ENCODE measurements around the gene NKAP. TPM values are rescaled to one million over a fixed set of nuclear protein-coding genes. Genes with fewer than 3 reads are reported as not detected.

Gene NKAP
- total RNA-seq, 2 experiments from 2014 or later, result 10.0 to 12.2 TPM

DNA sequence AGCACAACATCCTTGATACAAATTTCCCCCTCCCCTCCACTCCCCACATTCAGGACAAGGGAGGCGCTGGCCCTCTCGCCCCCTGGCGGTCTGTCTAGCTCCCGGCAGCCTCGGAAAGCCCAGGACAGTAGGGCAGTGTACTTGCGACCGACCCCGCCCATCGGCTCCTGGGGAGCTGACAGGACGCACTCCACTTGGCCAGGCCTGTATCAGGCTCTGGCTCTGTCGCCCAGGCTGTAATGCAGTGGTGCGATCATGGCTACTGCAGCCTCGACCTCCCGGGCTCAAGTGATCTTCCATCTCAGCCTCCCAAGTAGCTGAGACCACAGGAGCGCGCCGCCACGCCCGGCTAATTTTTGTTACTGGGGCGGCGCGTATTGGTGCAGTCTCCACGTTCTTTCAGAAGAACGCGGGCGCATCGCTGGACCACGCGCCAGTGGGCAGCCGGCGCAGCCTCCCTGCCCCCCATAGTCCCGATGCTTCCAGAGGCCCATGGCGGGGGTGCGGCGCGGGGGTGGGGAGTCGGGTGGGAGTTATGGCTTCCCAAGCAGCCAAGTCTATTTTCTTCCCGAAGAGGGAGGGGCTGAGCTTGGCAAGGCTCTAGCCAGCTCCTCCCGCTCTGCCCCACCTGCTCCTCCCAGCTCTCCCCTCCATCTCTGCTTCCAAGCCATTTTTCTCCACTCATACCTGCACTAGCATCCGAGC is 55.7 kb downstream of the NKAP start:
- no peaks in the 10 kb centered on the region for H3K36me3 Mint-ChIP-seq (ENCODE audit: low read depth)
- no peak overlapping the region for H3K27ac Mint-ChIP-seq
- peak; percentile 70 for DNase-seq
- TF ChIP-seq, protein P1, sequence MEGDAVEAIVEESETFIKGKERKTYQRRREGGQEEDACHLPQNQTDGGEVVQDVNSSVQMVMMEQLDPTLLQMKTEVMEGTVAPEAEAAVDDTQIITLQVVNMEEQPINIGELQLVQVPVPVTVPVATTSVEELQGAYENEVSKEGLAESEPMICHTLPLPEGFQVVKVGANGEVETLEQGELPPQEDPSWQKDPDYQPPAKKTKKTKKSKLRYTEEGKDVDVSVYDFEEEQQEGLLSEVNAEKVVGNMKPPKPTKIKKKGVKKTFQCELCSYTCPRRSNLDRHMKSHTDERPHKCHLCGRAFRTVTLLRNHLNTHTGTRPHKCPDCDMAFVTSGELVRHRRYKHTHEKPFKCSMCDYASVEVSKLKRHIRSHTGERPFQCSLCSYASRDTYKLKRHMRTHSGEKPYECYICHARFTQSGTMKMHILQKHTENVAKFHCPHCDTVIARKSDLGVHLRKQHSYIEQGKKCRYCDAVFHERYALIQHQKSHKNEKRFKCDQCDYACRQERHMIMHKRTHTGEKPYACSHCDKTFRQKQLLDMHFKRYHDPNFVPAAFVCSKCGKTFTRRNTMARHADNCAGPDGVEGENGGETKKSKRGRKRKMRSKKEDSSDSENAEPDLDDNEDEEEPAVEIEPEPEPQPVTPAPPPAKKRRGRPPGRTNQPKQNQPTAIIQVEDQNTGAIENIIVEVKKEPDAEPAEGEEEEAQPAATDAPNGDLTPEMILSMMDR (IDR thresholded peaks at IDR 0.05), result peak; percentile 43
- POLR2A ChIA-PET, result interaction anchor here (1.1 kb wide), 1 partner anchor 18 kb away, joined by 3 read pairs; no protein-coding TSS in a partner anchor
- CTCF ChIA-PET, result interaction anchor here (1.0 to 2.7 kb wide), 6 partner anchors 9 to 405 kb away, joined by 3 to 16 read pairs (median 4); partner anchors contain the start of gene RPL39
- peaks cover 6% of the 10 kb centered on the region for H3K4me1 Mint-ChIP-seq (ENCODE audit: low read depth)
- intact Hi-C loops (cut with micrococcal nuclease), result no loop called here
- no peaks in the 10 kb centered on the region for H3K27me3 Mint-ChIP-seq
- ATAC-seq, result peak; percentile 84
- H3K9me3 Mint-ChIP-seq, result no peaks in the 10 kb centered on the region
- H3K4me3 Mint-ChIP-seq, result peak overlapping the region; percentile 33

DNA sequence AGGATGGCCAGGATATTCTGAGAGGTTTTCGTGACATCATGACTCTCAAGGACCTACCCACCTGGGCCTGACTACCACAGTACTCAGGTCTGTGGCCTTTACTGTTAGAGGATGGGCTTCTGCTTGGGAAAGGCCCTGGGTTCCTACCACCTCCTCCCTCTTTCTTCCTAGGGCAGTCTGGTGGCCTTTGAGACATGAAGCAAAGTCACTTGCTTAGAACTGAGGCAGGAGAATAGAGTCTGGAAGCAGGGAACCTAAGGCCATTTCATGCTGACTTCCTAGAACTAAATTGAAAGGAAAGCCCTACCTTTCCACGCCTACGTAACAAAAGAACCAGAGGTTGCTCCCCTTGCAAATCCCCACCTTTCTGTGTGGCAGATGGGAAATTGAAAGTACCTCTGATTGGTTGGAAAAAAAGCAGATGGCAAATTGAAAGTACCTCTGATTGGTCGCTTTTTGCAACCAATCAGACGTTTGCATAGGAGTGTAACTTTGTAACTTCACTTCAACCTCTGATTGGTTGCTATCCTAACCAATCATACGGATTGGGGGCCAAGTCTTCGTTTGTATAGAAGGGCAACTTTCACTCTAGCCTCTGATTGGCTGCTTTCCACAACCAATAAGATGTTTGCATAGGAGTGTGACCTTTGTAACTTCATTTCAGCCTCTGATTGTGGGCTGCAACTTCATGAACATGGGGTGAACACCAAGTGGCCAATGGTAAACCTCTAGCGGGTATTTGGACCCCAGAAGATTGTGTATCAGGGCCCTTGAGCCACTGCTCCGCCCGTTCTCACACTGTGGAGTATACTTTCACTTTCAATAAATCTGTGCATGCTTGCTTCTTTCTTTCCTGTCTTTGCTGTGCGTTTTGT is 57.8 kb downstream of the NKAP start:
- H3K27me3 Mint-ChIP-seq, result no peaks in the 10 kb centered on the region
- CTCF ChIA-PET, result no interaction called here

DNA sequence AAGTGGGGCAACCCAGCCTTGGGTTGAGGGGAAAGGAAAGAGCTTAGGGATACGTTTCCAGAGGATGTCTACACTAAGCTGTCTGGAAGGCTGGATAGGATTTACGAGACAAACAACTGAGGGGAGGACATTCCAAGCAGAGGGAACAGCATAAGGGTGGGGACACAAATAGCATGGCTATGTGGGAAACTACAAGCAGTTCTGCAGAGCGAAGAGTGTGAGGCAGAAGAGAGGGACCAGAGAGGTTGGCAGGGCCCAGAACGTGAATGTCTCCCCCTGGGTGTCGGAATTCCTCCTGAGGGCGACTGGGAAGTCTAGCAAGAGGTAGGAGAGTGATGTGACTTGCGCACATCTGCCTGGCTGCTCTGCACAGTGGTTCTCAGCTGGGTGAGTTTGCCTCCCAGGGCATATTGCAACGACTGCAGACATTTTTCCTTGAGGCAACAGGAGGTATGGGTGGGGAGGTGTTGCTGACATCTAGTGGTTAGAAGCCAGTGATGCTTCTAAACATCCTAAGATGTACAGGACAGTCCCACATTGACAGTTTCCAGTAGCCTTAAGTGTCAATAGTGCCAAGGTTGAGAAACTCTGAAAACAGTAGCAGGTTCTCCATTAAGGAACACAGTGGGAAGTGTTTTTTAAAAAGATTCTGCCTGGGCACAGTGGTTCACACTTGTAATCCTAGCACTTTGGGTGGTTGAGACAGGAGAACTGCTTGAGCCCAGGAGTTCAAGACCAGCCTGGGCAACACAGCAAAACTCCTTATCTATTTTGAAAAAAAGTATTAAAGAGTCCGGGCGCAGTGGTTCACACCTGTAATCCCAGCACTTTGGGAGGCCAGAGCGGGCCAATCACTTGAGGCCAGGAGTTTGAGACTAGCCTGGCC is 62.8 kb downstream of the NKAP start:
- peaks cover 6% of the 10 kb centered on the region for H3K36me3 Mint-ChIP-seq (ENCODE audit: low read depth)
- intact Hi-C loops (cut with micrococcal nuclease), result no loop called here
- peak; percentile 40 for DNase-seq
- no peak overlapping the region for H3K4me3 Mint-ChIP-seq
- TF ChIP-seq, protein P1 (IDR thresholded peaks at IDR 0.05), result peak; percentile 43
- no peaks in the 10 kb centered on the region for H3K9me3 Mint-ChIP-seq
- no peaks in the 10 kb centered on the region for H3K27me3 Mint-ChIP-seq
- peak overlapping the region; percentile 61 for H3K27ac Mint-ChIP-seq
- peaks cover 14% of the 10 kb centered on the region for H3K4me1 Mint-ChIP-seq (ENCODE audit: low read depth)
- ATAC-seq, result peak; percentile 87
- ChIA-PET CTCF (interaction anchor here (1.1 to 1.3 kb wide), 2 partner anchors 12 to 96 kb away, joined by 3 read pairs; no protein-coding TSS in a partner anchor), POLR2A (interaction anchor here (0.6 kb wide), 1 partner anchor 419 kb away, joined by 3 read pairs; no protein-coding TSS in a partner anchor)

More for the DNA sequence above, 57.8 kb downstream of the NKAP start:
- Mint-ChIP-seq H3K4me1 (ENCODE audit: low read depth) (peaks cover 7% of the 10 kb centered on the region), H3K36me3 (ENCODE audit: low read depth) (no peaks in the 10 kb centered on the region), H3K4me3 (peak overlapping the region; percentile 26), H3K9me3 (no peaks in the 10 kb centered on the region), H3K27ac (no peak overlapping the region)
- POLR2A ChIA-PET, result no interaction called here
- intact Hi-C loops (cut with micrococcal nuclease), result no loop called here
- ATAC-seq (peak; percentile 75), DNase-seq (peak; percentile 18)
- TF ChIP-seq, protein P1 (IDR thresholded peaks at IDR 0.05), result no peak

DNA sequence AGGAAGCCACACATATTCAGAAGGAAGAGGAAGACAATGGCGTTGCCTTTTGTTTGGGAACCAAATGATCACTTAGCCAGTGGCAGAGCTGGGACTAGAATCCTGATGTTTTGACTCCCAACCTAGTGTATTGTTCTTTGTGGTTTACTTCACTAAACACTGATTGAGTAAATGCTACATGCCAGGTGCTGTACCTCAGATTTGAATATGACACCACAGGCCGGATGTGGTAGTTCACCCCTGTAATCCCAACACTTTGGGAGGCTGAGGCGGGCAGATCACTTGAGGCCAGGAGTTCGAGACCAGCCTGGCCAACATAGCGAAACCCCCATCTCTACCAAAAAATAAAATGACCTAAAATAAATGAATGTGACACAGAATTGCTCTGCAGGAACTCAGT is 63.5 kb downstream of the NKAP start:
- DNase-seq, result peak; percentile 31
- intact Hi-C loops (cut with micrococcal nuclease), result no loop called here
- Mint-ChIP-seq H3K9me3 (no peaks in the 10 kb centered on the region), H3K27ac (peak overlapping the region; percentile 61), H3K4me1 (ENCODE audit: low read depth) (peaks cover 14% of the 10 kb centered on the region), H3K27me3 (no peaks in the 10 kb centered on the region), H3K36me3 (ENCODE audit: low read depth) (peaks cover 6% of the 10 kb centered on the region), H3K4me3 (no peak overlapping the region)
- ChIA-PET CTCF (interaction anchor here (1.1 to 2.9 kb wide), 3 partner anchors 8 to 95 kb away, joined by 3 to 16 read pairs (median 3); no protein-coding TSS in a partner anchor), POLR2A (interaction anchor here (0.6 kb wide), 1 partner anchor 419 kb away, joined by 3 read pairs; no protein-coding TSS in a partner anchor)
- ATAC-seq, result no peak
- TF ChIP-seq, protein P1 (IDR thresholded peaks at IDR 0.05), result no peak

Data from activated CD8-positive, alpha-beta T cell treated with anti-CD3 and anti-CD28 coated beads for 36 hours (primary cell).